Measurements from ENCODE around the gene CYB561D2. TPM values are rescaled to one million over a fixed set of nuclear protein-coding genes. Genes with fewer than 3 reads are reported as not detected.

The CYB561D2 gene
- total and polyA plus RNA-seq, 2 donors (not counting 1 experiment from before 2014, with no cell fraction given) = 39.5 to 78.9 TPM

DNA sequence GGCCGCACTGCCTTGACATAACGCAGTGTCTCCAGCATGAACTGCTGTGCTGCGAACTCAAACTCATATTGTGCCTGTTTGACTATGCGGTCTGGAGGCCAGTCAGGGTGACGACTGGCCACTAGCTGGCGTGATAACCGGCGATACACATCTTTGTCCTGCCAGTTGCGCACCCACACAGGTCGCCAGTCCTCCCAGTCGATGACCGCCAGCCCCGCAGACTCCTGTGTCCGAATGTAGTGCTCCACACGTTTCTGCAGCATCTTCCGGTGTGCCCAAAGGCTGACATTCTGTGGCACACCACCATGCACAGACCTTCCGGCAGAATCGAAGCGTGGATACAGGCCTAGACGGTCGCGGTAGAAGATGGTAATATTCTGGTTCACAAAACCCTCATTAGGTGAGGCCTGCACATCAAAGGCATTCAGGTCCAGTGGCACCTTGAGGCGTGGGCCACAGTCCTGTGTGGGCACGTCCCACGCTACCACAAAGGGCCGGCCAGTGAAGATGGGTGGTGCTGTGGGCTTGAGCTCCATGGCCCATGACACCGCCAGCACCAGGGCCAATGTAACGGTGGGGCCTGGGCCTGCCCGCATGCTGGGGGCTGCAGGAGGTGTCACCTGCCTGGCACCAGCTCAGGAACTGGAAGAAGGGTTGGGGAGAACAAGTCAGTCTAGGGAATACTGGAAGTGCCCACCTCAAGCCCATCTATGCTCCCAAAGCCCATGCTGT is 30.6 kb upstream of the CYB561D2 start:
- intact Hi-C loops (cut with micrococcal nuclease) = loop anchor here (2.0 to 5.0 kb wide), 3 partner anchors 17 to 125 kb away; partner anchors contain the start of gene GNAI2
- ATAC-seq (ENCODE audit: low read depth) = no peak

More for the DNA sequence above, 30.6 kb upstream of the CYB561D2 start:
- H3K9me3 Mint-ChIP-seq (ENCODE audit: insufficient read depth) = no peaks in the 10 kb centered on the region
- peaks cover 53% of the 10 kb centered on the region for H3K4me1 Mint-ChIP-seq
- Histone ChIP-seq H3K27me3 (replicated peaks in 1 of 4; ENCODE audit: control extremely low read depth in 1 of 4, control insufficient read depth in 3 of 4, insufficient read depth in 4 of 4, low read length in 3 of 4) (no peaks in the 10 kb centered on the region), H3K9me3 (ENCODE audit: control extremely low read depth in 1 of 3, control insufficient read depth in 2 of 3, insufficient read depth in 1 of 3, low read length in 2 of 3) (peaks cover 0 to 3% (median 0%) of the 10 kb centered on the region in 3 donors), H3K4me2 (replicated peaks; ENCODE audit: low read depth, low read length, poor library complexity, severe bottlenecking) (peak overlapping the region; percentile 95), H3K4me1 (ENCODE audit: control insufficient read depth in 2 of 2, insufficient read depth in 2 of 2, low read length in 2 of 2) (peaks cover 25 to 62% of the 10 kb centered on the region in 2 donors), H3K27ac (ENCODE audit: low read length in 2 of 2) (no peak overlapping the region), H2AFZ (ENCODE audit: insufficient read depth, low read depth, low read length, poor library complexity, severe bottlenecking) (peak overlapping the region; percentile 99), H3K9ac (ENCODE audit: low read length) (peak overlapping the region; percentile 96), H3K4me3 (ENCODE audit: control extremely low read depth in 1 of 5, extremely low read depth in 1 of 5, insufficient read depth in 1 of 5, low read depth in 2 of 5, low read length in 4 of 5) (peak overlapping the region; percentile 65 to 95 (median 80)), H3K36me3 (replicated peaks in 1 of 2; ENCODE audit: control extremely low read depth in 1 of 2, control insufficient read depth in 1 of 2, extremely low read depth in 1 of 2, insufficient read depth in 2 of 2, low read length in 1 of 2) (peaks cover 0 to 5% of the 10 kb centered on the region in 2 experiments), H4K20me1 (ENCODE audit: control insufficient read depth, insufficient read depth, low read length, poor library complexity, severe bottlenecking) (no peaks in the 10 kb centered on the region), H3K79me2 (ENCODE audit: control insufficient read depth, insufficient read depth, low read length) (no peaks in the 10 kb centered on the region)
- ChIA-PET POLR2A (interaction anchor here (0.6 to 1.5 kb wide), 2 partner anchors 28 to 1737 kb away, joined by 3 to 4 read pairs; partner anchors contain the start of gene IFRD2), CTCF (interaction anchor here (0.7 to 0.8 kb wide), 2 partner anchors 16 to 21 kb away, joined by 3 read pairs; partner anchors contain the start of genes HYAL3 and NAA80)
- H3K27ac Mint-ChIP-seq = peak overlapping the region; percentile 92
- H3K27me3 Mint-ChIP-seq = no peaks in the 10 kb centered on the region
- WGBS (ENCODE audit: insufficient coverage) = 98% methylated on average over 28 of the region's 29 CpGs
- TF ChIP-seq, protein P1, sequence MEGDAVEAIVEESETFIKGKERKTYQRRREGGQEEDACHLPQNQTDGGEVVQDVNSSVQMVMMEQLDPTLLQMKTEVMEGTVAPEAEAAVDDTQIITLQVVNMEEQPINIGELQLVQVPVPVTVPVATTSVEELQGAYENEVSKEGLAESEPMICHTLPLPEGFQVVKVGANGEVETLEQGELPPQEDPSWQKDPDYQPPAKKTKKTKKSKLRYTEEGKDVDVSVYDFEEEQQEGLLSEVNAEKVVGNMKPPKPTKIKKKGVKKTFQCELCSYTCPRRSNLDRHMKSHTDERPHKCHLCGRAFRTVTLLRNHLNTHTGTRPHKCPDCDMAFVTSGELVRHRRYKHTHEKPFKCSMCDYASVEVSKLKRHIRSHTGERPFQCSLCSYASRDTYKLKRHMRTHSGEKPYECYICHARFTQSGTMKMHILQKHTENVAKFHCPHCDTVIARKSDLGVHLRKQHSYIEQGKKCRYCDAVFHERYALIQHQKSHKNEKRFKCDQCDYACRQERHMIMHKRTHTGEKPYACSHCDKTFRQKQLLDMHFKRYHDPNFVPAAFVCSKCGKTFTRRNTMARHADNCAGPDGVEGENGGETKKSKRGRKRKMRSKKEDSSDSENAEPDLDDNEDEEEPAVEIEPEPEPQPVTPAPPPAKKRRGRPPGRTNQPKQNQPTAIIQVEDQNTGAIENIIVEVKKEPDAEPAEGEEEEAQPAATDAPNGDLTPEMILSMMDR (IDR thresholded peaks at IDR 0.05) = no peak
- no peak for TF ChIP-seq EZH2 (IDR thresholded peaks at IDR 0.05; ENCODE audit: borderline replicate concordance, insufficient read depth, low read depth, low read length, poor library complexity, severe bottlenecking)
- DNase-seq = no peak
- peak overlapping the region; percentile 98 for H3K4me3 Mint-ChIP-seq

Data from B cell (primary cell).